ENCODE results near the gene OR52A1.
"Not testable (repeated sequence)": the region's sequence is repeated elsewhere in the genome, so short reads cannot be mapped to it uniquely, and the experiment has no call there.

Gene OR52A1

DNA sequence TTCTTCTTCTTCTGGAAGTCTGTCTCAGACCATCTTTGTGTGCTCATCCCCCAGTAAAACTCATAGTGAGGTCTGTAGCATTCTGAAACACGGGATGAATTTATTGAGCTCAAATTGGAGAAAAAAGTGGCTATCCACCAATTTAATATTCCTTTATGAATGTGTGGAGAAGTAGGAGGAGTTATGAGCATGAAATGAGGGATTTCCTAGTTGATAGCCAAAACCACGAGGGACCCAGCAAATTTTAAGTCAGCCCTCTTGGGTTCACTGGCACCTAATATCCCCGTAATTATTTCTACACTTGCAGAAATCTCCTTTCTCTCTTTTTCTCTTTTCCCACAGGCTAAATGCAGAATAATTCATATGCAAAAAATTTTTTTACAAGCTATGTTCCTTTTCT lies at the start of gene OR52A1:
OR52A1 (minus strand) TSS at position 101 of the 400 bp plus-strand sequence. CDS start 2,388 bp downstream, outside the sequence.
- DNase-seq: no peak

DNA sequence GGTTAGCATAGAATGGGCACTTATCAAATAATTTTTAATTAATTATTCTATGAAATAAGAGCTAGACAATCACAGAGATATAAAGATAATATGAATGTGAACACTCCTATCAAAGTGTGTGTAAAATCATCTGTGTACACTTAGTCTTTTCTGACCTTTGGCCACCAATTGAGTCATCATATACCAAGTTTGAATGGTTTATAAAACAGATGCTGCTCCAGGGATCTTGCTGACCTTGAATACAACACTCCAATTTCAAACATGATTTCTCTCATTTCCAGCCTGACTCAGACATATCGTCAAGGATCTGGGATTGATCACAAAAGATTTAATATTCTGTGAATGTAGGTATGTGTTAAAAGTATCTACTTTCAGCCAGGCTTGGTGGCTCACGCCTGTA lies 48.8 kb upstream of the OR52A1 start:
- no peak for DNase-seq

DNA sequence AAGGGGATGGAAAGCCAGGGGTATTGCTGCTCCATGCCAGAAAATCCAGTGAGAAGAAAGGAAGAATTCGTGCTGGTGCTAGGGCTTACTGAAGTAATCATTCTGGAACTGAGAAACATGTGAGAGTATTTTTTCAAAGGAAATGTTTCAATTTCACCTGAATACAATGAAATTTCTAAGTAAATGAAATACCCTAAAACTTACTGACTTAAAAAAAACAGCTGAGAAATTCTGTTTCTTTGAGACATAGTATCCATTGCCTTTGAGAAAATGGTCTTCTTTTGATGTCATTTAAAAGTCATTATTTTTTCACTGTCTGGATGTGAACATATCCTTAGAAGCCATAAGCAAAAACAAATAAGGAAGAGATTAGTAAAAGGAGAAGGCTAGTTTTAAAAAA lies 46.0 kb upstream of the OR52A1 start, which contains the start of gene OR51V1:
OR51V1 (minus strand) TSS at position 101 of the 400 bp plus-strand sequence; CDS start at position 101, 0 bp downstream.
- no peak for DNase-seq

DNA sequence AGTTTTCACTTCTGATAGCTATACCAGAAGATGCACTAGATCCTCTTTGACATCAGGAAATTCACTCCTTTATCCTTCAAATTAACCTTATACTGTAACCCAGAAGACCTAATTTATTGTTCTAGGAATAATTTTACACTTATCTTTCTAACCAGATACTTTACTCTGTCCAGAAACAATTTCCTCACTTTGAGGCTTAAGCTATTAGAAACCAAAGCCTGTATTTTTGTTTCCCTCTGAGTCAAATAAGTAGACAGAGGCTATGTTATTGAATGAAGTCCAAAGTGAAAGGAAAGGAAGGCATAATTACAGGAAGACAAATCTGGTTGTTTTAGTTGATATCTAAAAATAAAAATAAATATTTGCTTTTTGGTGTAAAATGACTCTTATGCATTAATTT lies 43.7 kb upstream of the OR52A1 start:
- DNase-seq: no peak

DNA sequence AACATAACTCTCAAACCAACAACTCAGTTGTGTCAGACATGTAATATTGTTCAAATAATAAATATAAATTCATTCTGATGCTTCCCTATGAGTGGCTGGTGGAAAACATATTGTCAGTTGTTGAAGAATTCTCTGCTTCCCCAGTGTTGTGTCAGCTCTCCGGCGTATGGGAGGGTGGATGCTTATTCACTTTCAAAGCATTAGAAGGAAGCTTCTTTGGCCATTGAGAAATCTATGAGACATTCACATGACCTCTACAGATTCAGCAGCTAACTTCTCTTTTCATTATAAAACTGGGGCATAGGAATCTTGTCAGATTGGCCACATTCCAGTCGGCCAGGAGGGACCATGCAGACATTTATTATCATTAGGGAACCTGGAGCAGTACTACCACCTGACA lies 43.0 kb upstream of the OR52A1 start:
- no peak for DNase-seq

DNA sequence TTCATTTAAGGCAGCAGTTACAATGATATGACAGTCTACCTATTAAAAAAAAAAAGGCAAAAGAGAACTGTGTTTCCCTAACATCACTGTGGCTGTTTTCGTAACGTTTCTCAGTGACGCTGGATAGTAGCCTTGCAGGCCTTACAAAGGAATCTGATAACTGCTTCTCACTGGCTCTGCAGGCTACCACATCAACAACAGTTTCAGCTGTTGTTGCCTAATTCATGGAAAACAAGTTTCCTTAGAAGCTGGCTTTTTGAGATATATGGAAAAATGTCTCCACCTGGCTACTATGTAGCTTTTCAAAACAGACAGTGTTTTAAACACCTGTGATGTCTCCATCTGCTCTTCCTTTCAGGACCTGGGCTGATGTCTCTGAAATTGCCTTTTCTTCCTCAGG lies 42.2 kb upstream of the OR52A1 start:
- DNase-seq: no peak

DNA sequence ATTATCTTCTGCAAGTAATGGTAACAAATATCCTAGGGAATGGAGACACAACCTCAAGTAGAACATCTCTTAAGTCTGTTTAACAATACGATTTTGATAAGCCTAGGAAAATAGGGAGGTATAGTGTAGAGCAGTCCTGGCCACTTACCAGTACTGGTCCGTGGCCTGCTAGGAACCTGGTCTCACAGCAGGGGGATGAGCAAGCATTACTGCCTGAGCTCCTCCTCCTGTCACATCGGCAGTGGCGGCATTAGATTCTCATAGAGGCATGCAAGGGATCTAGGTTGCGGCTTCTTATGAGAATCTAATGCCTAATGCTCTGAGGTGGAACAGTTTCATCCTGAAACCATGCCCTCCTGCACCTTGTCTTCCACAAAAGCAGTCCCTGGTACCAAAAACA lies 41.5 kb upstream of the OR52A1 start:
- no peak for DNase-seq

DNA sequence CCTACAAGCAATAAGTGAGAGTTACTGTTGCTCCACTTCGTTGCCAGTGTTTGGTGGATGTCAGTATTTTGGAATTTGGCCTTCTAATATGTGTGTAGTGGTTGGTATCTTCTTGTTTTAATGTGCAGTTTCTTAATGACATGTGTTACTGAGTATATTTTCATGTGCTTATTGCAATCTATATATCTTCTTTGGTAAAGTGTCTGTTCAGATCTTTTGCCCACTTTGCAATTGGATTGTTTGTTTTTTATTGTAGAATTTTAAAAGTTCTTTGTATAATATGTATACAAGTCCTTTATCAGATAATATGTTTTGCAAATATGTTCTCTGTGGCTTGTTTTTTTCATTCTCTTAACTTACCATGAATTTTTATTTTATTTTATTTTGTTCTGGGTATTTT lies 38.2 kb upstream of the OR52A1 start:
- DNase-seq: no peak

DNA sequence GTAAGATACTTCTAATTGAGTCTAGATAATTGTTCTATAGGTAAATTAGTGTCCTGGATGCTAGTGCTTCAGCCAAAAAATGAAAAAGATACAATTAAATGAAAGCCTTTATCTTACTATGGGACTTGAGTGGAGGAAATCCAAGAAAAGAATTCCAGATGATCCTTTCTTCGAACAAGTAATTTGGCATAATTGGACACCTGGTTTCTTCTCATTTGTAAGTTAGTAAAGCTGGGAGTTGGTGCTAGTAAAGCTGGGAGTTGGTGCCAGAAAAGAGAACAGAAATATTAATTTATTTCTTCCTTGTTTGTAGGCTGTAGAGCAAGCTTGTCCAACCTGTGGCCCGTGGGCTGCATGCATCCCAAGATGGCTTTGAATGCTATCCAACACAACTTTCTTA lies 33.6 kb upstream of the OR52A1 start:
- no peak for DNase-seq

DNA sequence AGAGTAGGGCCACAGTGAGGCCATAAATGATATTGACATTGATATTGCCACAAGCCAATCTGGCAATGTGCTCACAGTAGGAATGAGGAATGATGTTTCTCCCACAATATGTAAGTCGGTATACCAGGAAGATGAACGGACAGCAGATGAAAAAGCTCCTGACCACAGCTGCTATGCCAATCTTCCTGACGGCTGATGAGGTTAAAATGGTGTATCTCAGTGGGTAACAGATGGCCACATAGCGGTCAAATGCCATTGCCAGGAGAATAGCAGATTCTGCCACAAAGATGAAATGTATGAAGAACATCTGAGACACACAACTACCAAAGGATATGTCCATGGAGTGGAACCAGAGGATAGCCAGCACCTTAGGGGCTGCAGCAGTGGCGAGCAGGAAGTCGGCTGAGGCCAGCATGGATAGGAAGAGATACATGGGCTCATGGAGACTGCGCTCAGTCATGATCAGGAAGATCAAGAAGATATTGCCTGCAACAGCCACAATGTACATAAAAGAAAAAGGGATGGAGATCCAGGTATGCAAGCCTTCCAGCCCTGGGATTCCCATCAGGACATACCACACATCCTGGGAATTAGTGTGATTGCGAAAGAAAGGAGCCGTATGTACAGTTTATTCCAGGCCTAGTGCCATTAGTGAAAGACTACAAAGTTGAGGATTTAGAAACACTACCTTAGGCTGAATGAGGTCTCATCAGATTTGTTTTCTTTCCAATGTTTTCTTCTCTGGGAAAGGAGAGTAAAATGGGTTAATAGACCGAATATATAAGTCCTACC lies 23.7 kb upstream of the OR52A1 start:
- no peak for DNase-seq

DNA sequence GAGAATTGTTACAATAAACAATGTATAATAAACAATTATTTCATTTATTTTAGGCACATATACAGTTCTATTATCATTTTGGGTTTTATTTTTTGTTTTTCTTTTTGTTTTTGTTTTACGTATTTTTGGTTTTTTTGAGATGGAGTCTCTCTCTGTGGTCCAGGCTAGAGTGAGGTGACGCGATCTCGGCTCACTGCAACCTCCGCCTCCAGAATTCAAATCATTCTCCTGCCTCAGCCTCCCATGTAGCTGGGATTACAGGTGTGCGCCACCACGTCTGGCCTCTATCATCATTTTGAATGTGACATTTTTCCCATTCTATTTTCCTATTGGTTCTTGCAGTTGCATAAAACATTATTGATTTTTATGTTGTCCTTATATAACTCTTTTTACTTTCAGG lies 20.4 kb upstream of the OR52A1 start:
- DNase-seq: no peak

DNA sequence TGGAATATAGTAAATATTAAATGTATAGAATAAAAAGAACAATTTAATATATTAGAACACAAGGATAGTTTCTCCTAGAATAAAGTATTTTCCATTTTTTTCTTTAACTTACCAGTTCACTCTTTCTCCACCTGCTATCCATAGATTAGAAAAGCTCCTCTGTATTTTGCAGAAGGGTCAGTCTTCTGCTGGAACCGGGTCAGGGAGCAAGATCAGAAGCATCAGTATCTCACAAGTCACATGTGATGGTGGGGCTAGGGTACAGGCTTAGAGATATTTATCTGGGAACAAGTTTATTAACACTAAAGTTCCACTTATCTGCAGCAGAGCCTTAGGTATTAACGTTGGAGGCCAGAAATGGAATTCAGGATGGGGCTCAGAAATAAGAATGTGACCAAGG lies 17.3 kb upstream of the OR52A1 start:
- DNase-seq: no peak

DNA sequence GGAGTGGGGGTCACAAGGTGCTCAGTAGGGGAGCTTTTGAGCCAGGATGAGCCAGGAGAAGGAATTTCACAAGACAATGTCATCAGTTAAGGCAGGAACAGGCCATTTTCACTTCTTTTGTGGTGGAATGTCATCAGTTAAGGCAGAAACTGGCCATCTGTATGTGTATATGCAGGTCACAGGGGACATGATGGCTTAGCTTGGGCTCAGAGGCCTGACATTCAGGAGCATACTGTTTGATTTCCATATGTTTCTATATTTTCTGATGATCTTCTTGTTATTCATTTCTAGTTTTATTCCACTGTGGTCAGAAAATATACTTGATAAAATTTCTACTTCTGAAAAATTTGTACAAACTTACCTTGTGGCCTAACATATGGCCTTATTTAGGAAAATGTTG lies 11.3 kb upstream of the OR52A1 start:
- not testable (repeated sequence) for DNase-seq

DNA sequence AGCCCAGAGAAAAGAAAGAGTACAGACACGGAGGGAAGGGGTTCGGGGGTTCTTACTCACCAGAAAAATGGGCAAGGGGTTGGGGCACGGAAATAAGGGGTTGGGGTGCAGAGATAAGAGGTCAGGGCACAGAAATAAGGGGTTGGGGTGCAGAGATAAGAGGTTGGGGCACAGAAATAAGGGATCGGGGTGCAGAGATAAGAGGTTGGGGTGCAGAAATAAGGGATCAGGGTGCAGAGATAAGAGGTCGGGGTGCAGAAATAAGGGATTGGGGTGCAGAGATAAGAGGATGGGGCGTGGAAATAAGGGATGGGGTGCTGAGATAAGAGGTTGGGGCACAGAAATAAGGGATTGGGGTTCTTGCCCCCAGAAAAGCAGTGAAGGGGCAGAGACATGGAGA lies 10.2 kb upstream of the OR52A1 start:
- DNase-seq: not testable (repeated sequence)

DNA sequence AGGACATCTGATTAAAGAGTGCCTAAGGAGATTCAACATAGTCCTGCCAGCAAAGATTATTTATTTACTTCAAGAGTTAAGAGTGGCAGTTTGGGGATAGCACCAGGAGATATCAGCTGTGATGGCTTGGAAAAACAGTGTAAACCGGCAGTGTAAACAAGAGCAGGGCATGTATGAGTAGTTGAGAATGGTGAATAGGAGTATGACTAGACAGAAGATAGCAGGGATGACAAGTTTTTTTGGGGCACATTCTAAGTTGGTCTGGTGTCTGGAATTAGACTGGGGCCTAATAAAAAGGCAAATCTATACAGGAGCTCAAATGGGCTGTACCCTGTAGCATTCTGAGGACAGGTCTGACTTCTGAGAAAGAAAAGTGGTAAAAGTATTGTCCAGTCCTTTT lies 6.5 kb upstream of the OR52A1 start:
- DNase-seq: not testable (repeated sequence)

DNA sequence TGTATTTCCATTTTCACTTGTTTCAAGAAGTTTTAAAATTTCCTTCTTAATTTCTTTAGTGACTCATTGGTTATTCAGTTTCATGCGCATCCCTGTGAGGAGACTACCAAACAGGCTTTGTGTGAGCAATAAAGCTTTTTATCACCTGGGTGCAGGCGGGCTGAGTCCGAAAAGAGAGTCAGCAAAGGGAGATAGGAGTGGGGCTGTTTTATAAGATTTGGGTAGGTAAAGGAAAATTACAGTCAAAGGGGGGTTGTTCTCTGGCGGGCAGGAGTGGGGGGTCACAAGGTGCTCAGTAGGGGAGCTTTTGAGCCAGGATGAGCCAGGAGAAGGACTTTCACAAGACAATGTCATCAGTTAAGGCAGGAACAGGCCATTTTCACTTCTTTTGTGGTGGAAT lies 5.7 kb upstream of the OR52A1 start:
- DNase-seq: not testable (repeated sequence)

DNA sequence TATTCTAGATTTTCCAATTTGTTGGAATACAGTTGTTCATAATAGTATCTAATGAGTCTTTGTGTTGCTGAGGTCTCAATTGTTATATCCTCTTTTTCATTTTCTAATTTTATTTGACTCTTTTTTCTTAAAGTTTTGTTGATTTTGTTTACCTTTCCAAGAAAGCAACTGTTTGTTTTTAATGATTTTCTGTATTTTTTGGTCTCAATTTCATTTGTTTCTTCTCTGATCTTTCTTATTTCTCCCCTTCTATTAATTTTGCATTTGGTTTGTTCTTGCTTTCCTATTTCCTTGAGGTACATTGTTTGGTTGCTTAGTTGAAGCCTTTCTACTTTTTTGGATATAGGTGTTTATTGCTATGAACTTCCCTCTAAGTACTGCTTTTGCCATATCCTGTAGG lies 5.2 kb upstream of the OR52A1 start:
- no peak for DNase-seq

DNA sequence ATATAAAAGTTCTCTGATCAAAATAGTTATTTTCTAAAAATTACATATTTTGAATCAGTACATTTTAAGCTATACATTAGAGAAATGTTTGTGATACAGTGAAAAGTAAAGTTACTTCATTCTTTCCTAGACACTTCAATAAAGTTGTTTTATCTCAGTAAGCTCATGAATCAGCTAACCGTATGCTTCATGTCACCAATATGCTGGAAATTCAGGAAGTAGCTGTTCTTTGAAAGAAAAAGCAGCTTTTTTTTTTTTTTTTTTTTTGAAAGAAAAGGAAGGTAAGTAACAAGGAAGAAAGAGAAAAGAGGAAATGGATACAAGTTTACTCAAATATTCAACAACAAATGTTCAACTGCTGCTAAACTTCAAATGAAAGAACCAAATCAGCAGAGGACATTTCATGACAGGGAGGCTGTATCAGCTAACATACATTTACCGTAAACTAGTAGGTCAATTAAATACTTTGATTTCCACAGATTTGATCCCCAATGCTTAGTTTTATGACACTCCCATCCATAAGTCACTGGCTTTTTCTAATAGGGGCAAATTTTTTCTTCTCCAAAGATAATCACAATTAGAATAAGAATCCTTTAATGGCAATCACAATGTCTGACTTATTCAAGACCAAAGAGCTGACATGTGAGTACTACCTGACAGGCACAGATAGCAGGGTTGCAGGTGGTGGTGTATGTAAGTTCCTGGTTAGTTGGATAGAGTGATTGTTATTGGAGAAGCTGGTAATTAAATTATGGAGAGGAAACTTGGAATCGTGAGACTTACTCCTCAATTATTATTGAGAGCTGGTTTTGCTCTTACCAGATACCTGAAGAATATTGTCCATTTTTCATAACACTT lies 754 bp downstream of the OR52A1 start:
- DNase-seq: no peak

DNA sequence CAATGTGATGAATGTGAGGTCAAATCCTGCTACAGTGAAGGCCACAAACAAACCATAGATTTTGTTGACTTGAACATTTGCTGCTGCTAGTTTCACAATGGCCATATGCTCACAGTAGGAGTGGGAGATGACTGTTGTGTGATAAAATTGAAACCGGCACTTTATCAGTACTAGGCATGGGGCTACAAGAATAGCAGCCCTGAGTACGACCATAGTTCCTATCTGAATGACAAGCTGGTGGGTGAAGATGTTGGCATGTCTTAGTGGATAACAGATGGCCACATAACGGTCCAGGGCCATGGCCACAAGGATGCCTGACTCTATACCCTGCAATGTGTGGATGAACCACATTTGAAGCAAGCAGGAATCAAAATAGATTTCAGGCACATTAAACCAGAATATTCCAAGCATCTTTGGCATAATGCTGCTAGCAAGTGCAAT lies 2.8 kb downstream of the OR52A1 start:
- no peak for DNase-seq

DNA sequence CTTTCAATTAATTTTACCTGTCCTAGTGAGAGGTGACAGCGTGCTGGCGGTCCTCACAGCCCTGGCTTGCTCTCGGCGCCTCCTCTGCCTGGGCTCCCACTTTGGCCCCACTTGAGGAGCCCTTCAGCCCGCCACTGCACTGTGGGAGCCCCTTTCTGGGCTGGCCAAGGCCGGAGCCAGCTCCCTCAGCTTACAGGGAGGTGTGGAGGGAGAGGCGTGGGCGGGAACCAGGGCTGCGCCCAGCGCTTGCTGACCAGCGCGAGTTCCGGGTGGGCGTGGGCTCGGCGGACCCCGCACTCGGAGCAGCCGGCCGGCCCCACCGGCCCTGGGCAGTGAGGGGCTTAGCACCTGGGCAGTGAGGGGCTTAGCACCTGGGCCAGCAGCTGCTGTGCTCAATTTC lies 10.4 kb downstream of the OR52A1 start:
- not testable (repeated sequence) for DNase-seq

DNA sequence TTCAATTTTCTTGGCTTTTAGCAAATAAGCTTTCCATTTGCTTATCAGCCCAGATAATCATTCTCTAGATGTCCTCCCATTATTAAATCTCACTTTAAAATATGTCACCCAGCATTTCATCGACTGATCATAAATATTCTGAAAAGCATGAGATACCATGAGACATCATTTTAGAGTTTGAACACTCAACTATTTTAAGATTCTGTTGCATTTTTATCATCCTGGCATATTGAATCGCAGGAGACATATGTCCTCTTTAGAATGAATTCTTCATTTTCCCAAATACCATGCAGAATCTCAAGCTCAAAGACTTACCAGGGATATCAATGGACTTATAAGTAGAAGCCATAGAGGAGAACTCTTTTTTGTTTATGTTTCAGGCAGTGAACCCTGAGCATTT lies 16.6 kb downstream of the OR52A1 start, which contains the start of gene OR52A5:
OR52A5 (minus strand) TSS at position 361 of the 400 bp plus-strand sequence. CDS start 5,714 bp downstream, outside the sequence.
- DNase-seq: no peak

DNA sequence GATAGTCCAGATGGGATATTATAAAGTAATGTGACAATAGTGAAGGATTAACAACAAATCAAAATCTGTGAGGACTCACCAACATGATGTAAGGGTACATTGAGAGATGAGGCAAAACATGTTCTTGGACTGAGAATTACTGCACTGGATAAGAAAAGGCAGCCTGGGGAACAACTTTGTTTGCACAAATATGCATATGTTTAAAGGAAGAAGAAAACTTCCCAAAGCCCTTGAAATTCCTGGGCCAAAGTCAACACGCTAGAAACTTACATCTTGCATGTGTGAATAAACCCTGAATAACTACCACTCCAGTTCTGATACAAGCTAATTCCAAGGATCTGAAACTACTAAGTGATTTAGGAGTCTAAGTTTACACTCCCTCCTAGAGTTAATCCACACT lies 17.5 kb downstream of the OR52A1 start:
- DNase-seq: no peak

All from nucleus accumbens (tissue), 56 donors.